Right lobe of liver (tissue), 4 donors: ENCODE measurements around the gene ATG9B.

Source experiments
- POLR2A ChIP-seq: fragments of 450-650 bp; IDR thresholded peaks from one replicate; pipeline ENCODE4 v1.6.1; 2017; ENCODE audit warnings: antibody characterized with exemption, mild to moderate bottlenecking
- TF ChIP-seq, protein P1 (sequence below), 4 donors: fragments of 200-600 bp in 3 of 4; fragments of 450-650 bp in 1 of 4; IDR thresholded peaks; one replicate each; pipeline versions ENCODE4 v1.5.1 to v1.8.0; 2016 to 2022; ENCODE audit warnings: antibody characterized with exemption in 4 of 4, mild to moderate bottlenecking in 2 of 4
- donor health status: DM: no; HTN: no; CAD: no.
- donor health status: DM: no; HTN: no; CAD: no.
- donor health status: DM: no; HTN: yes; CAD: no.

DNA sequence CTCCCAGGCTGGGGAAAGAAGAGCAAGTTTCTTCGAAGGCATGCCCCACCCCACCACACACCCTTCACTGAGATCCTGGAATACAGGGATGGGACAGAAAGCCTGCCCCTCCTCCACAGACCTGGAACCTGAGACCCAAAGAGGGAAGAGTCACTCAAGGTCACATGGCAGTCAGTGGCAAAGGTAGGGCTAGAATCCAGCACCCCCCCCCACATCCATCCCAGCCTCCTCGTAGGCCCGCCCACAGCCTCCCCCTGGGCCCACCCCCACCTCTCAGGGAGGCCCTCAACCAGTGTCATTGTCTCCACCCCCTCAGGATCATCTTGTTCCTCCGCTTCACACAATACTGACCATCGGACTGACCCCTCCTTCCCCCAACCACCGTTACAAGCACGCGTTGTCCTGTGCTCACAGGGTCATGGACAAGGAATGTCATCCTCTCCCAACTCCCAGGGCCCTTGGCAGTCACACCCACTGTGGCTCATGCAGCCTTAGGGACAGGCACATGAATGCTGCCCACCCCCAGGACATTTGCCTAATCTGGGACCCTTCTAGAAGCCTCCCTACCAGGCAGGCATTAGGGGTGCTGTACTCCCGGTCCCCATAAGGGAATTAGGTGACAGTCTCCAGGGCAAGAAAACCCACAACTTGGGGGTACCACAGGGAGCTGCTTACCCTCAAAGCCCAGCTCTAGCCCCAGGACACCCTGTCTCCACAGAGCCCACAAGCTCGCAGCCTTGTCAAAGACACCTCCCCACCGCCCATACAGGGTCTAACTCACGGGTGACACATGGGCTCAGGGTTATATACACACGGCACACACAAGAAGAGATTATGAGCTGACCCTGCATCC lies 47.5 kb downstream of the ATG9B start:
- TF ChIP-seq POLR2A: no peak
- TF ChIP-seq, protein P1, sequence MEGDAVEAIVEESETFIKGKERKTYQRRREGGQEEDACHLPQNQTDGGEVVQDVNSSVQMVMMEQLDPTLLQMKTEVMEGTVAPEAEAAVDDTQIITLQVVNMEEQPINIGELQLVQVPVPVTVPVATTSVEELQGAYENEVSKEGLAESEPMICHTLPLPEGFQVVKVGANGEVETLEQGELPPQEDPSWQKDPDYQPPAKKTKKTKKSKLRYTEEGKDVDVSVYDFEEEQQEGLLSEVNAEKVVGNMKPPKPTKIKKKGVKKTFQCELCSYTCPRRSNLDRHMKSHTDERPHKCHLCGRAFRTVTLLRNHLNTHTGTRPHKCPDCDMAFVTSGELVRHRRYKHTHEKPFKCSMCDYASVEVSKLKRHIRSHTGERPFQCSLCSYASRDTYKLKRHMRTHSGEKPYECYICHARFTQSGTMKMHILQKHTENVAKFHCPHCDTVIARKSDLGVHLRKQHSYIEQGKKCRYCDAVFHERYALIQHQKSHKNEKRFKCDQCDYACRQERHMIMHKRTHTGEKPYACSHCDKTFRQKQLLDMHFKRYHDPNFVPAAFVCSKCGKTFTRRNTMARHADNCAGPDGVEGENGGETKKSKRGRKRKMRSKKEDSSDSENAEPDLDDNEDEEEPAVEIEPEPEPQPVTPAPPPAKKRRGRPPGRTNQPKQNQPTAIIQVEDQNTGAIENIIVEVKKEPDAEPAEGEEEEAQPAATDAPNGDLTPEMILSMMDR (IDR thresholded peaks at IDR 0.05): no peak
